SK-N-SH (cell line): ENCODE results near the gene C10orf143. TPM values are rescaled to one million over a fixed set of nuclear protein-coding genes. Genes with fewer than 3 reads are reported as not detected.

Experiments
- CTCF ChIA-PET: fragments of 300-600, 350-600 bp; formaldehyde crosslinking; extraction: SDS; loops from one replicate; lab custom pipeline; 2021; lab: Yijun Ruan, JAX
- POLR2A ChIA-PET: fragments of 350-600 bp; sonication (Branson Sonifier 250); formaldehyde crosslinking; extraction: SDS; loops from one replicate; lab custom pipeline; 2020; ENCODE audit warnings: antibody characterized with exemption, inconsistent platforms; lab: Yijun Ruan, JAX
- DNase-seq: peaks from one replicate; pipeline ENCODE4 v3.0.0; 2012
- H2AFZ ChIP-seq: fragments of 200-600 bp; sonication (generic); 2 replicates; pipeline ENCODE4 v1.8.1; 2016; ENCODE audit warnings: antibody characterized with exemption, mild to moderate bottlenecking, low read depth
- H3F3A ChIP-seq: fragments of 200-600 bp; sonication (generic); replicated peaks from 2 replicates; pipeline ENCODE3; 2016; ENCODE audit warnings: antibody characterized with exemption, mild to moderate bottlenecking; ENCODE audit not compliant: insufficient read depth
- H3K27ac ChIP-seq, 2 experiments: fragments of 200-500 bp in 1 of 2; fragments of 200-600 bp in 1 of 2; sonication (Bioruptor generic) in 1 of 2; sonication (generic), shearing (Covaris generic) in 1 of 2; 2 replicates each; pipeline versions ENCODE4 v1.5.1 to v1.6.1; 2014 to 2016; ENCODE audit warnings: low read depth in 2 of 2, inconsistent platforms in 1 of 2, low read length in 1 of 2, mild to moderate bottlenecking in 1 of 2, mixed read lengths in 1 of 2
- H3K27me3 ChIP-seq: fragments of 200-600 bp; sonication (generic), shearing (Covaris generic); 2 replicates; pipeline ENCODE4 v1.6.1; 2016; ENCODE audit warnings: mixed run types; ENCODE audit not compliant: insufficient read depth
- H3K36me3 ChIP-seq, 2 experiments: fragments of 200-500 bp in 1 of 2; fragments of 200-600 bp in 1 of 2; sonication (Bioruptor generic) in 1 of 2; sonication (generic) in 1 of 2; replicated peaks in 1 of 2; 2 replicates each; pipeline versions ENCODE3 to v1.5.1; 2014 to 2016; ENCODE audit warnings: low read length in 1 of 2, mild to moderate bottlenecking in 1 of 2; ENCODE audit not compliant: insufficient read depth in 2 of 2, control insufficient read depth in 1 of 2
- H3K4me1 ChIP-seq, 2 experiments: fragments of 200-500 bp in 1 of 2; fragments of 200-600 bp in 1 of 2; sonication (Bioruptor generic) in 1 of 2; sonication (generic), shearing (Covaris generic) in 1 of 2; 2 replicates each; pipeline versions ENCODE4 v1.5.1 to v1.6.1; 2014 to 2016; ENCODE audit warnings: low read depth in 1 of 2, low read length in 1 of 2, mixed run types in 1 of 2; ENCODE audit not compliant: insufficient read depth in 2 of 2, control insufficient read depth in 1 of 2
- H3K4me2 ChIP-seq: fragments of 200-600 bp; sonication (generic), shearing (Covaris generic); 2 replicates; pipeline ENCODE4 v1.6.1; 2017; ENCODE audit warnings: mixed run types
- H3K4me3 ChIP-seq, 2 experiments: fragments of 200-500 bp in 1 of 2; fragments of 200-600 bp in 1 of 2; sonication (Bioruptor generic) in 1 of 2; sonication (generic), shearing (Covaris generic) in 1 of 2; 2 replicates each; pipeline versions ENCODE4 v1.5.1 to v1.8.1; 2014 to 2016; ENCODE audit warnings: low read depth in 2 of 2, inconsistent platforms in 1 of 2, low read length in 1 of 2, mild to moderate bottlenecking in 1 of 2, mixed read lengths in 1 of 2, moderate library complexity in 1 of 2
- H3K79me2 ChIP-seq: fragments of 200-600 bp; sonication (generic); 2 replicates; pipeline ENCODE4 v1.8.1; 2017; ENCODE audit warnings: mild to moderate bottlenecking; ENCODE audit not compliant: insufficient read depth
- H3K9ac ChIP-seq: fragments of 200-600 bp; sonication (generic); 2 replicates; pipeline ENCODE4 v1.6.1; 2017; ENCODE audit warnings: mixed run types
- H3K9me2 ChIP-seq: fragments of 200-600 bp; sonication (generic); 2 replicates; pipeline ENCODE4 v1.6.1; 2017; ENCODE audit warnings: mixed run types
- H3K9me3 ChIP-seq: fragments of 200-600 bp; sonication (generic); 2 replicates; pipeline ENCODE4 v1.6.1; 2017; ENCODE audit warnings: mixed run types, mild to moderate bottlenecking, moderate library complexity
- H4K20me1 ChIP-seq: fragments of 200-600 bp; sonication (generic); 2 replicates; pipeline ENCODE4 v1.6.1; 2017; ENCODE audit warnings: mild to moderate bottlenecking, mixed run types; ENCODE audit not compliant: insufficient read depth
- CHD2 ChIP-seq: fragments of 150-350 bp; IDR thresholded peaks from 2 replicates; pipeline ENCODE4 v1.6.1; 2018; ENCODE audit warnings: low read length; ENCODE audit not compliant: partially characterized antibody
- ELF1 ChIP-seq: IDR thresholded peaks from 2 replicates; pipeline ENCODE4 v1.4.0; 2012
- GATA2 ChIP-seq: sonication (generic); formaldehyde crosslinking; IDR thresholded peaks from 2 replicates; pipeline ENCODE4 v1.5.0; 2020; ENCODE audit warnings: mild to moderate bottlenecking, missing genetic modification reagents
- JUND ChIP-seq: IDR thresholded peaks from 2 replicates; pipeline ENCODE4 v1.4.0; 2012
- POLR2AphosphoS5 ChIP-seq: IDR thresholded peaks from 2 replicates; pipeline ENCODE4 v1.6.1; 2012; ENCODE audit warnings: low read depth, low read length
- RAD21 ChIP-seq: IDR thresholded peaks from 2 replicates; pipeline ENCODE4 v1.6.1; 2012; ENCODE audit warnings: mild to moderate bottlenecking, low read length
- RXRA ChIP-seq: IDR thresholded peaks from 2 replicates; pipeline ENCODE4 v1.4.0; 2012; ENCODE audit warnings: low read depth, mild to moderate bottlenecking, borderline replicate concordance
- SMC3 ChIP-seq: IDR thresholded peaks from 2 replicates; pipeline ENCODE4 v1.6.1; 2012; ENCODE audit warnings: low read depth, low read length, improper control_type of control experiment
- TCF12 ChIP-seq: IDR thresholded peaks from 2 replicates; pipeline ENCODE4 v1.4.0; 2012
- TEAD4 ChIP-seq: IDR thresholded peaks from 2 replicates; pipeline ENCODE4 v1.4.0; 2012; ENCODE audit warnings: mild to moderate bottlenecking, borderline replicate concordance; ENCODE audit not compliant: insufficient read depth
- WGBS: methylation state at CpG from one replicate; pipeline ENCODE4 v1.1.6; 2017; ENCODE audit warnings: low lambda C conversion rate; 5-methylcytosine and 5-hydroxymethylcytosine counted together
- polyA plus RNA-seq, 3 experiments: library from polyadenylated mRNA; depleted of rRNA; stranded (reverse); fragments of >200 nt; gene quantifications; 2 replicates each; pipeline ENCODE4 v1.2.3, GENCODE V29; 2012
- TF ChIP-seq, protein P1 (sequence below): IDR thresholded peaks from 2 replicates; pipeline ENCODE4 v1.6.1; 2012; ENCODE audit warnings: mild to moderate bottlenecking, low read depth, low read length, moderate library complexity
- TF ChIP-seq, protein P2 (sequence below): IDR thresholded peaks from 2 replicates; pipeline ENCODE4 v1.4.0; 2012; ENCODE audit warnings: low read depth, borderline replicate concordance
- TF ChIP-seq, protein P3 (sequence below): IDR thresholded peaks from 2 replicates; pipeline ENCODE4 v1.4.0; 2012; ENCODE audit warnings: low read depth, borderline replicate concordance

The C10orf143 gene
- polyA plus RNA-seq, 1 of the 3 experiments (the other 2 are of a cell fraction), result 2.2 TPM

DNA sequence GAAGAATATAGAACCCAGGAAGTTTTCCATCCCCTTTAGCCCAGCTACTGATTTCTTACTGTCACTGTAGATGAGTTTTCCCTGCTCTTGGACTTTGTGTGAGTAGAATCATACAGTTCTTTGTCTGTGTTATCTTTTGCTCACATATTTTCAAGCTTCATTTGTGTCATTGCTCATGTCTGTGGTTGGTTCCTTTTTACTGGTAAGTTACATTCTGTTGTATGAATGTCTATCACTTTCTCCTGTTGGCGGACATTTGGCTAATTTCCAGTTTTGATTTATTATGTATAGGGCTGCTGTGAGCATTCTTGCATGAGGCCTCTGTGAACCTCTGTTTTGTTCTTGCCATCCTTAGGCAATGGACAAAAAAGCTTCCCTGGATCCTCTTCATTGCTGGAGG lies 30.8 kb upstream of the C10orf143 start:
- Histone ChIP-seq H3K27ac (no peak overlapping the region), H2AFZ (no peak overlapping the region), H3K36me3 (peaks cover 12 to 27% of the 10 kb centered on the region in 2 experiments), H3K79me2 (peaks cover 98% of the 10 kb centered on the region), H4K20me1 (peaks cover 92% of the 10 kb centered on the region), H3K27me3 (no peaks in the 10 kb centered on the region), H3K4me1 (peaks cover 9 to 11% of the 10 kb centered on the region in 2 experiments; a peak in 1 of 4 replicates), H3K4me2 (no peak overlapping the region), H3K9me3 (no peaks in the 10 kb centered on the region), H3K9ac (no peak overlapping the region), H3K4me3 (no peak overlapping the region), H3K9me2 (no peaks in the 10 kb centered on the region), H3F3A (peaks cover 3% of the 10 kb centered on the region)
- TF ChIP-seq ELF1, result no peak
- no peak for TF ChIP-seq POLR2AphosphoS5
- TF ChIP-seq, protein P1, sequence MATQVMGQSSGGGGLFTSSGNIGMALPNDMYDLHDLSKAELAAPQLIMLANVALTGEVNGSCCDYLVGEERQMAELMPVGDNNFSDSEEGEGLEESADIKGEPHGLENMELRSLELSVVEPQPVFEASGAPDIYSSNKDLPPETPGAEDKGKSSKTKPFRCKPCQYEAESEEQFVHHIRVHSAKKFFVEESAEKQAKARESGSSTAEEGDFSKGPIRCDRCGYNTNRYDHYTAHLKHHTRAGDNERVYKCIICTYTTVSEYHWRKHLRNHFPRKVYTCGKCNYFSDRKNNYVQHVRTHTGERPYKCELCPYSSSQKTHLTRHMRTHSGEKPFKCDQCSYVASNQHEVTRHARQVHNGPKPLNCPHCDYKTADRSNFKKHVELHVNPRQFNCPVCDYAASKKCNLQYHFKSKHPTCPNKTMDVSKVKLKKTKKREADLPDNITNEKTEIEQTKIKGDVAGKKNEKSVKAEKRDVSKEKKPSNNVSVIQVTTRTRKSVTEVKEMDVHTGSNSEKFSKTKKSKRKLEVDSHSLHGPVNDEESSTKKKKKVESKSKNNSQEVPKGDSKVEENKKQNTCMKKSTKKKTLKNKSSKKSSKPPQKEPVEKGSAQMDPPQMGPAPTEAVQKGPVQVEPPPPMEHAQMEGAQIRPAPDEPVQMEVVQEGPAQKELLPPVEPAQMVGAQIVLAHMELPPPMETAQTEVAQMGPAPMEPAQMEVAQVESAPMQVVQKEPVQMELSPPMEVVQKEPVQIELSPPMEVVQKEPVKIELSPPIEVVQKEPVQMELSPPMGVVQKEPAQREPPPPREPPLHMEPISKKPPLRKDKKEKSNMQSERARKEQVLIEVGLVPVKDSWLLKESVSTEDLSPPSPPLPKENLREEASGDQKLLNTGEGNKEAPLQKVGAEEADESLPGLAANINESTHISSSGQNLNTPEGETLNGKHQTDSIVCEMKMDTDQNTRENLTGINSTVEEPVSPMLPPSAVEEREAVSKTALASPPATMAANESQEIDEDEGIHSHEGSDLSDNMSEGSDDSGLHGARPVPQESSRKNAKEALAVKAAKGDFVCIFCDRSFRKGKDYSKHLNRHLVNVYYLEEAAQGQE, result no peak
- TF ChIP-seq CHD2, result no peak
- TF ChIP-seq, protein P2, sequence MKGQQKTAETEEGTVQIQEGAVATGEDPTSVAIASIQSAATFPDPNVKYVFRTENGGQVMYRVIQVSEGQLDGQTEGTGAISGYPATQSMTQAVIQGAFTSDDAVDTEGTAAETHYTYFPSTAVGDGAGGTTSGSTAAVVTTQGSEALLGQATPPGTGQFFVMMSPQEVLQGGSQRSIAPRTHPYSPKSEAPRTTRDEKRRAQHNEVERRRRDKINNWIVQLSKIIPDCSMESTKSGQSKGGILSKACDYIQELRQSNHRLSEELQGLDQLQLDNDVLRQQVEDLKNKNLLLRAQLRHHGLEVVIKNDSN, result no peak
- no peak for TF ChIP-seq JUND
- TF ChIP-seq TCF12, result no peak
- no peak for TF ChIP-seq SMC3
- no peak for TF ChIP-seq TEAD4
- no peak for TF ChIP-seq RAD21
- TF ChIP-seq RXRA, result no peak
- no peak for TF ChIP-seq GATA2 (CRISPR knock-in tag)
- TF ChIP-seq, protein P3, sequence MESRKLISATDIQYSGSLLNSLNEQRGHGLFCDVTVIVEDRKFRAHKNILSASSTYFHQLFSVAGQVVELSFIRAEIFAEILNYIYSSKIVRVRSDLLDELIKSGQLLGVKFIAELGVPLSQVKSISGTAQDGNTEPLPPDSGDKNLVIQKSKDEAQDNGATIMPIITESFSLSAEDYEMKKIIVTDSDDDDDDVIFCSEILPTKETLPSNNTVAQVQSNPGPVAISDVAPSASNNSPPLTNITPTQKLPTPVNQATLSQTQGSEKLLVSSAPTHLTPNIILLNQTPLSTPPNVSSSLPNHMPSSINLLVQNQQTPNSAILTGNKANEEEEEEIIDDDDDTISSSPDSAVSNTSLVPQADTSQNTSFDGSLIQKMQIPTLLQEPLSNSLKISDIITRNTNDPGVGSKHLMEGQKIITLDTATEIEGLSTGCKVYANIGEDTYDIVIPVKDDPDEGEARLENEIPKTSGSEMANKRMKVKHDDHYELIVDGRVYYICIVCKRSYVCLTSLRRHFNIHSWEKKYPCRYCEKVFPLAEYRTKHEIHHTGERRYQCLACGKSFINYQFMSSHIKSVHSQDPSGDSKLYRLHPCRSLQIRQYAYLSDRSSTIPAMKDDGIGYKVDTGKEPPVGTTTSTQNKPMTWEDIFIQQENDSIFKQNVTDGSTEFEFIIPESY, result no peak
- CTCF ChIA-PET, result interaction anchor here (0.9 to 1.8 kb wide), 2 partner anchors 14 to 48 kb away, joined by 3 to 7 read pairs; no protein-coding TSS in a partner anchor
- POLR2A ChIA-PET, result no interaction called here
- DNase-seq, result no peak
- WGBS, result 90% methylated on average over 1 of the region's 1 CpG
